ENCODE results near the gene ATP8A2. TPM values are rescaled to one million over a fixed set of nuclear protein-coding genes. Genes with fewer than 3 reads are reported as not detected.

ATP8A2 gene
- total RNA-seq, 4 donors from 2014 or later = 0.16 to 0.54 (median 0.26) TPM

- Histone ChIP-seq H3K4me1 (no peaks in the 10 kb centered on the region), H3K27me3 (no peaks in the 10 kb centered on the region), H3K27ac (no peak overlapping the region), H3K9me3 (peaks cover 0 to 32% (median 0%) of the 10 kb centered on the region in 3 donors), H3K4me3 (no peak overlapping the region), H3K36me3 (no peaks in the 10 kb centered on the region)
- no peak for TF ChIP-seq EP300 (IDR thresholded peaks at IDR 0.05)
- no peak for TF ChIP-seq POLR2A (IDR thresholded peaks at IDR 0.05)
- no peak for TF ChIP-seq CTCF (IDR thresholded peaks at IDR 0.05)
- TF ChIP-seq POLR2AphosphoS5 (IDR thresholded peaks at IDR 0.05) = no peak
- 92 to 100% methylated on average over 1 of the region's 1 CpG for WGBS, 2 donors (ENCODE audit: low coverage in 1 of 2)
- no peak for ATAC-seq
These were observed 273.9 kb downstream of the ATP8A2 start for GRCh38 chr13:25645681-25646080.

GRCh38 chr13:25649001-25649633 is 277.3 kb downstream of the ATP8A2 start:
- Histone ChIP-seq H3K27me3 (no peaks in the 10 kb centered on the region), H3K4me3 (no peak overlapping the region), H3K9me3 (peaks cover 0 to 20% (median 0%) of the 10 kb centered on the region in 3 donors), H3K4me1 (no peaks in the 10 kb centered on the region), H3K36me3 (no peaks in the 10 kb centered on the region), H3K27ac (no peak overlapping the region)
- 86 to 100% methylated on average over 1 of the region's 1 CpG for WGBS, 2 donors (ENCODE audit: low coverage in 1 of 2)
- ATAC-seq = no peak
- TF ChIP-seq POLR2A (IDR thresholded peaks at IDR 0.05) (no peak), POLR2AphosphoS5 (IDR thresholded peaks at IDR 0.05) (no peak), EP300 (IDR thresholded peaks at IDR 0.05) (no peak), CTCF (IDR thresholded peaks at IDR 0.05) (no peak)

GRCh38 chr13:25652764-25653163 is 281.0 kb downstream of the ATP8A2 start:
- Histone ChIP-seq H3K9me3 (peaks cover 0 to 13% (median 0%) of the 10 kb centered on the region in 3 donors), H3K27me3 (no peaks in the 10 kb centered on the region), H3K36me3 (no peaks in the 10 kb centered on the region), H3K27ac (no peak overlapping the region), H3K4me3 (no peak overlapping the region), H3K4me1 (no peaks in the 10 kb centered on the region)
- 50 to 56% methylated on average over 2 of the region's 2 CpGs for WGBS, 2 donors (ENCODE audit: low coverage in 1 of 2)
- no peak for TF ChIP-seq EP300 (IDR thresholded peaks at IDR 0.05)
- TF ChIP-seq CTCF (IDR thresholded peaks at IDR 0.05) = no peak
- TF ChIP-seq POLR2AphosphoS5 (IDR thresholded peaks at IDR 0.05) = no peak
- TF ChIP-seq POLR2A (IDR thresholded peaks at IDR 0.05) = no peak
- no peak for ATAC-seq

- WGBS, 2 donors (ENCODE audit: low coverage in 1 of 2) = 94 to 96% methylated on average over 2 to 3 of the region's 4 CpGs
- no peaks in the 10 kb centered on the region for H3K36me3 ChIP-seq
- no peak overlapping the region for H3K27ac ChIP-seq
- no peak for ATAC-seq
- no peaks in the 10 kb centered on the region for H3K27me3 ChIP-seq
- no peak overlapping the region for H3K4me3 ChIP-seq
- H3K4me1 ChIP-seq = no peaks in the 10 kb centered on the region
- TF ChIP-seq CTCF (IDR thresholded peaks at IDR 0.05) = no peak
- H3K9me3 ChIP-seq = no peaks in the 10 kb centered on the region
These were observed 282.5 kb downstream of the ATP8A2 start for GRCh38 chr13:25654322-25654721.

GRCh38 chr13:25657157-25657556 is 285.4 kb downstream of the ATP8A2 start:
- no peak for ATAC-seq
- Histone ChIP-seq H3K36me3 (no peaks in the 10 kb centered on the region), H3K4me1 (no peaks in the 10 kb centered on the region), H3K9me3 (no peaks in the 10 kb centered on the region), H3K4me3 (no peak overlapping the region), H3K27me3 (no peaks in the 10 kb centered on the region), H3K27ac (no peak overlapping the region)
- no peak for TF ChIP-seq CTCF (IDR thresholded peaks at IDR 0.05)
- TF ChIP-seq POLR2AphosphoS5 (IDR thresholded peaks at IDR 0.05) = no peak
- no peak for TF ChIP-seq POLR2A (IDR thresholded peaks at IDR 0.05)
- no peak for TF ChIP-seq EP300 (IDR thresholded peaks at IDR 0.05)
- 37% methylated on average over 3 of the region's 3 CpGs; no CpG with 5 or more reads in 1 of the 2 donors for WGBS, 2 donors (ENCODE audit: low coverage in 1 of 2)
